GM21717 (cell line): ENCODE measurements around the gene MICAL2.
A peak's percentile ranks its signal among the peaks of the same experiment; 100 is the strongest.

ENCODE experiments used
- ATAC-seq: cut with Tn5 transposase; IDR thresholded peaks from one replicate; pipeline ENCODE4 v1.9.1; 2021; ENCODE audit warnings: mild to moderate bottlenecking, moderate library complexity; ENCODE audit not compliant: unreplicated experiment

Gene MICAL2

DNA sequence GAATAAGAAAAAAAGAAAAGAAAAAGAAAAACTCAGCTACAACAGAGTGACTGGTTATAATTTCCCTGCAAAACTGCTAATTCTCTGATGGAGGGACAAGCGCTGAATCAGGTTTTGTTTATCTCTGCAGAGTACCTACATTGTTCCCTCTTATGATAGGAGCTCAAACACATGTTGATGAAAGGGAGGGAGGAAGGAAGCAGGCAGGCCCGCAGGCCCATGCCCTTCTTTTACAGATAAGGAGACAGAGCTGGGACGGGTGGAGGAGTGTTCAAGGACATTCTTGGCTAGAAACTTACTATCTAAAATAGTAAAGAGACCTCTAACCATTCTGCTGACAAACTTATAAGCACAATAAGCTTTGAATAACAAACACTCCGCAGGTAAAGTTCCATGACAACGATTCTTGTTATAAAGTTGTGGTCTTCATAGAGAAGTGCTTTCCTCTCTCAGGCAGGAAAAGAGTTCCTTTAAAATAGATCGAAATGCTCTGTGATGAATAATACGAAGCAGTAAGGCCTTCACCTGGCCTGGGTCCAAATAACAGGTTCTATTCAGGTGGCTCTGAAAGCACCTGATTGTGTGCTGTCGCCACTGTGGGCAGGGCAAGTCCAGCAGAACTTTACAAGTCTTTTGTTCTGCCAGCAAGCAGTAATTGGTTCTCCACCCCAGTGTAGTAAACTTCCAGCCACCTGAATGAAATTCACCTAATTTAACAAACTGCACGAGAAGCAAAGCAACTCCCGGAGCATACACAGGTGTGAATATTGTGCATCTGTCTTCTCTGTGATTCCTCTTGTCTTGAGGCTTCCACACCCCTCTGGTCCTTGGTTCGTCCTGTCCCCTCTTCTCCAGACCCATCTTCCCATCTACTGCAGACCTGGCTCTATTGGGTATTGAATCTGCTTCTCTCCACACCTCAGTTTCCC lies 15.3 kb upstream of the MICAL2 start:
- ATAC-seq: no peak

DNA sequence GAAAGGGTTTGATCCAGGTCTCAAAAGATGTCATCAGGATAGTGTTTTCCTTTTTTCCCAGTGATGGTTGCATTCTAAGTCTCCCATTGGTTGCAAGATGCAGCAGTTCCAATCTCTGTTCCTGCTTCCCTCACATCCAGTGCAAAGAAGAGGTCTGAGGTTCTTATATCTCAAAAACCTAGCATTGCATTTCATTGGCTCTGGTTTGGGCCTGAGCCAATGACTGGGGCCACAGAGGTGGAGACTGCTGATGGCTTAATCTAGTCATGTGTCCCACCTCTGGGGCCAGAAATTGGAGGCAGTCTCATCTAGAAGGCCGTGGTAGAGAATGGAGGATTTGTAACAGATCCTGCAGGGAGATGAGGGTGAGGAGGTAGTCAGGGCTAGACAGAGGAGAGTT lies 13.2 kb upstream of the MICAL2 start:
- no peak for ATAC-seq

DNA sequence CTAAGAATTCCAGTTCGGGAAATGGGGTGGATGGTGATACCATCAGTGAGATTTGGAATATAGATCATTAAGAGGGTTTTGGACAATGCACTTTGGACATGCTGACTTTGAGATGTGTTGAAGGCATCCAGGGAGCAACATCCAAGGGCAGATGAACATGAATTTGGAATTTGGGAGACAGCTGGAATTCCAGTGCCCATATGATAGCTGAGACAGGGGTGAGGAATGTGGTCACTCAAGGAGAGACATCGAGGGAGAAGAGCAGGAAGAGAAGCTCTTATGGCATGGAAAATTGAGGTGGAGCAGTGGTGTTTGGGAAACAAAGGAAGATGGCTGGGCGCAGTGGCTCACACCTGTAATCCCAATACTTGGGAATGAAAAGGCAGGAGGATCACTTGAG lies 11.8 kb upstream of the MICAL2 start:
- ATAC-seq: no peak

DNA sequence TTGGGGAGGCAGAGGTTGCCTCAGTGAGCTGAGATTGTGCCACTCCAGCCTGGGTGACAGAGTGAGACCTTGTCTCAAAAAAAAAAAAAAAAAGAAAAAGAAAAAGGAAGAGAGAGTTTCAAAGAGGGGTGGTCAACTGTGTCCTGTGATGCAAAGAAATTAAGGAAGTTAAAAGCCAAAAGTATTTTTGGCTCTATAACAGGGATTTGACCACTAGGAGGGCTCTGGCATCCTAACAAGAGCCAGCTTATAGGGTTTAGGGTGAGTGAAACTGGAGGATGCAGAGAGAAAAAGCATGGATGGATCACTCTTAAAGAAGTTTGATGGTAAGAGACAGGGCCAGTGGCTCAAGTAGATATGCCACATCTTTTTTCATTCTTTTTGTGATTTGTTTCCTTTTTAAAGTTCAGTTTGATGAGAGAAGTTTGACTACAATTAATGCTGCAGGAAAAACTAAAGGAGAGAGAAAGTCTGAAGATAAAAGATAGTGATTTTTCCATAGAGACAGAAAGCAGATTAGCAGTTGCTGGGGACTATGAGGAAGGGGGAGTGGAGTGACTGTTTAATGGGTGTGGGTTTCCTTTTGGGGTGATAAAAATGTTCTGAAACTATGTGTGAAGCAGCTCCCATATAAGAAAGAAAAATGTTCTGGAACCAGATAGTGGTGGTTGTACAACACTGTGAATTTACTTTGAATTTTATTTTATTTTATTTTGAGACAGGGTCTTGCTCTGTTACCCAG lies 11.1 kb upstream of the MICAL2 start:
- ATAC-seq: no peak

DNA sequence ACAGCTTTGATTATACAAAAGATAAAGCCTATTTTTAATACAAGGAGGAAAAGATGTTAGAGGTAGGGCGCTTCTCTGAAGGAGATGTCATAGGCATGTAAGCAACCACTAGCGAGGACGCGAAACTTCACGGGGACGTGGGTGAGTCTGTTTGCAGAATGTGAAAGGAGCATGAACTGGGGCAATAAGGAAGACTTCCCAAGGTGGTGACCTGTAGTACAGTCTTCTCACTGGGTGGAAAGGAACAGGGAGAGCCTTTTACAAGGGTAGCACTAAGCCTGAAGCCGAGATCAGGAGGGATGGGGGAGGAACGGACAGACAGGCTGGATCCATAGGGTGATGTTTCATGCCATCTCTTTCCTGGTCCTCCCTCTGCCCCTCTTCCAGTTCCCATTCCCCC lies 10.0 kb upstream of the MICAL2 start:
- ATAC-seq: no peak

DNA sequence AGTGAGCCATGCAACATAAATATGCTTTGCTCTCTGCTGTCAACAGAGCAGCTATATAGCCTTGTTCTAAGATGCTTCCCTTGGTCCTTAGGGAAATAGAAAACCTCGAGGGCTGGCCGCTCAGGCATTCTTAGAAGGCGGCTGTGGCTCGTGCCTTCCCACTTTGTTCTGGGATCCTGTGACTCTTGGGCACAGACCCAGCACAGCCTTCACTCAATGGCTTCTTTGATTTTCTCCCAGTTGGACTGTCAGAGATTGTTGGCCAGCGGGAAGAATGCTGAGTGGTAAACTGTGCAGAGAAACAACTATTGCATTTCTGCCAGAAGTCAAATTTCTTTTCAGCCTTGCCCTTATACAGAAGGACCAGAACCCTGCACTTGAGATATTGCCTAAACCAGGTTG lies 9.5 kb upstream of the MICAL2 start:
- no peak for ATAC-seq

DNA sequence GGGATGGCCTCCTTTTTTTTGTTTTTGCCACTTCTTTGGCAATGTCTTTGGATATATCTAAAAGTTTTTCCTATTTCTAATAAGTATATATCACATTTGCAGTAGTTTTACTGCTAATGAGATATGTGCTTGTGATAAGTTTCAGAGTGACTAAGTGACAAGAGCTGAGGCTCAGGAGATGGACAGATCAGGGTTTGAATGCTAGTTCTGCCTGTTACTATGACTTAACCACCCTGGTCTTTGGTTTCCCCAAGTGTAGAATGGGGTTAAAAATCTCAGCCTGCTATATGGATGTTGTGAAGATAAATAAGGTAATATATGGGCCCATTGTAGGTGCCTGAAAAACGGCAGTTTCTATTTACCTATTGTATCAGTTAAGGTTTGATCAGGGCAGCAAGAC lies 9.1 kb upstream of the MICAL2 start:
- no peak for ATAC-seq

DNA sequence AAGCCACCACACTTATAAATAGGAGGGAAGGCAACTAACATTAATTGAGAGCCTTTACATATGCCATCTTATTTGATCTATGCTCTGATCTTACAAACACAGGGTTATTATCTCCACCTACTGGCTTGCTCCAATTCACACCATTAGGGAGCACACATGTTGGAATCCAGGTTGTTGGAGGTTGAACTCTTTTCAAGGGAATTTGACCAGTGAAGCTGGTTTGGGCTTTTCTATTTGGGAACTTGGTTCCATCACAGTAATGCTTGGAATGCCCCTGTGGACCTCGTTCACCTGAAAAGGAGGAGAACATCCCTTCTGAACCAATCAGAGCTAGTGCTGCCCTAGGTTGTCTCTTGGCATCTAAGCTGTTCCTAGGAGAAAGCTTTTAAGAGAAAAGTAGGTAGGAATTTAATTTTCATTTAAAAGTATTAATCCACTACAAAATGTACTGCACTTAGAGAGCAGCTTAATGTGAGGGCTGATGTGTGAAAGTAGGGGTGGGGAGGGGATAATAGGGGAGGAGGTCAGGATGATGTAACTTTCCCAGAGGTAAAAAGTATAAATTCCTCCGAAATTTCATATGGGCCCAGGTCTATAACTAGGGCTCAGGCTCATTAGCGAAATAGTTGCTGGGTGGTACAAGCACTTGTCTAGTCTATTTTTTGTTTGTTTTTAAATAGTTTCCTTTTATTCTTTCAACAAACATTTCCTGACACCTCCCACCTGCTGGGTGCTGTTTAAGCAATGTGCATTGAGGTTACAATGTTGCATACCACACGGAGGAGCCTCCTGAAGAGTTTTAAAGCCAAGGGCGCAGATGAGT lies 7.6 kb upstream of the MICAL2 start:
- ATAC-seq: no peak

DNA sequence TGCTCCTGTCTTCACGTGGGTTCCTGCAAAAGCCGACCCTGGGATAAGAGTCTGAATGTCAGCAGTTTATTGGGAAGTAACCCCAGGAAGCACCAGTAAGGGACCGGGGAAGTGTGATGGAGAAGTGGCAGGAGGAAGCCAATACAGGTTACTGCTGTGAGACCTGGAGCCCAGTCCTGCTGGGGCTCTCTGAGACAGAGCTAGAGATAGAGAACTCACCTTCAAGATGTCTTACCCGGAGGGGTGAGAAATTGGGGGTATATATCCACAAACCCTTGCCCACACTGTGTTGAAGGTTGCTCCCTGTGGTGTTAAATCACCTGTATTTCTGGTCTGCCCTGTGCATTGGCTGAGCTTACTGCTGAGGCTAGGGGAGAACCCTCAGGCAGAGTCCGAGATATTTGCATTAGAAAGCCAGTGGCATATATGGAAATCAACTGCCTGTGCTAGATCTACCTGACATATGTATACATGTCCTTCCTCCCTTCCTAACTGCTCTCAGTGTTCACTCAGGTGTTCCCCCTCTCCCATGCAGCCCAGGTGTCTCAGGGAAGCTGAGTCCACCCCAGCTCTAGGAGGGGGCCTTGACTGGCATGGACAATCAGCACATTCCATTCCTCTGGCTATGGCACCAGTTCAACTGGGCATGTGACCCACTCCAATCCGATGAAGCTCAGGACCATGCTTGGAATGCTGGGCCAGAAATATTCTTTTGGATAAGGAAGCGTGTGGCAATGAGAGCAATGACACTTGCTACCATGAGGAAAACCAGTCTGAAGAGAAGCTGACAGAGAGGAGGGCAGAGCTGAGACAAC lies 6.8 kb upstream of the MICAL2 start:
- no peak for ATAC-seq

DNA sequence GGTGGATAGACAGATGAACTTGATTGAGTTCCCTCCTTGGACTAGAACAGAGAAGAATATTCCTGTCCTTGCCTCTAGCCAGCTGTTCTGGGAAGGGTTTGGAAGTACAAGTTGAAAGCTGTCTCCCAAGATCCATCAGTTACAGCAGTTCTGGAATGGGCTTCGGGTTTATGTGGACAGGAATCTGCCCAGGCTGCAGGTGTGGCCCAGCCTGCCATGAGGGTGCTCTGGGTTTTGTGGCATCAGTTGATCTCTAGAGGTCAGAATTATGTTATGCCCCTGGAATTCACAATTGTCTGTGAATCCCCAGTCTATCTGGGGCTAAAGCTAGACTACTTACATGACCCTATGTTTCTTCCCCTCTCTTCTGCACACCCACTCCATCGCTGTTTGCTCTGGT lies 4.9 kb upstream of the MICAL2 start:
- no peak for ATAC-seq

DNA sequence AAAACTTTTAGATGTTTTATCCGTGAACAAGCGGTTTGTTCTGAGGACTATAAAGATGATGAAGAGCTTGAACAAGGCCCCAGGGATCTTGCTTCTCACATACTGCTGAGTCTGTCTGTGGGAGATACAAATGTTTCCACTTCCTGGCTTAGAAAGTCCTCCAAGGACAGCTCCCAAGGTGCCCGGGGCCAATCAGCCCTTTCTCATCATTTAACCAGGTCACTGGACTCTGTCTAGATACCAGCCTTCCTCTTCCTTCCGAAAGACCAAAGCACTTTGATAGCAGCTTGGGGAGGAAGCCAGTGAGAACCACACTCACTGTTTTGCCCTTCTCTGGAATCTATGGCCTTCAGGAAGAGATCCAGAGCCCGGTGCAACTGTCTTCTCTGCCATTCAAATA lies 4.3 kb upstream of the MICAL2 start:
- ATAC-seq: no peak

DNA sequence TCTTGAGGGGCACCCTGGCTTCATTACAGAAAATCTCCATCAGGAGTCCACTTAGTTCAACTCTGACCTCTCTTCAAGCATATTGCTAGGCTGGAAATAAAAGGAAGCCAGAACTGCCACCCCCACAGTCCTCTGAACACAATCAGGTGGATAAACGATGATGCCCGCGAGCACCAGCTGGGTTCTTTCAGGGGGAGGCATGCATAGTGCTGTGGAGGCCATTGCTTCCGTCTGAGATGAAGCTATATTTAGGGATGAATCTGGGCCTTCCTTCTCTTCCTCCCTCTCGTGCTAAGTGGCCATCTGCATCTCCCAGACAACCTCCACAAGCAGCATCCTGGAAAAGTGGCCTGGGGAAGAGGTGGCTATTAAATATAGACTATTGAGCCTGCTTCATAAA lies 3.9 kb upstream of the MICAL2 start:
- ATAC-seq: no peak

DNA sequence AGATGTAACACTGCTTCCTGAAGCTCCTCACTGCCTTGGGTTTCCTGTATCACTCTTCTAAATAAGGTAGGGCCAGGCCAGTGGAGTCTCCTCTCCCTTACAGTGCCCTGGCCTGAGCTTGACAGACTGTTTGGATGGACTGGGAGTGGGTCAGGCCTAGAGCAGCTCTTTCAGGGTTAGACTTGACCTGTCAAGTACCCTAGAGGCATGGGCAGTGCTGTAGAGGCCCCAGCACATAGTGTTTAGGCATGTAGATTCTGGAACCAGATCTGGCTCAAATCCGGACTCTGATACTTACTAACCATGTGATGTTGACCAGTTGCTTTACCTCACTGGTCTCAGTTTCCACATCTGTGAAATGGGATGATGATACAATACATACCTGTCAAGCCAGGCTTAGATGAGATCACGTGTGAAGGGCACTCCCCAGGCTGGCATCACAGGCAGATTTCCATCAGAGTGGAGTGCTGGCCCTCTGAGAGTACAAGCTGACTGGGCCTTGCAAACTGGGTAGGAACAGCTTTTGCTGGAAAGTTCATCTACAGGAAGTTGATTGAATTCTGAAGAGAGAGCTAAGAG lies 1.4 kb upstream of the MICAL2 start:
- ATAC-seq: no peak

DNA sequence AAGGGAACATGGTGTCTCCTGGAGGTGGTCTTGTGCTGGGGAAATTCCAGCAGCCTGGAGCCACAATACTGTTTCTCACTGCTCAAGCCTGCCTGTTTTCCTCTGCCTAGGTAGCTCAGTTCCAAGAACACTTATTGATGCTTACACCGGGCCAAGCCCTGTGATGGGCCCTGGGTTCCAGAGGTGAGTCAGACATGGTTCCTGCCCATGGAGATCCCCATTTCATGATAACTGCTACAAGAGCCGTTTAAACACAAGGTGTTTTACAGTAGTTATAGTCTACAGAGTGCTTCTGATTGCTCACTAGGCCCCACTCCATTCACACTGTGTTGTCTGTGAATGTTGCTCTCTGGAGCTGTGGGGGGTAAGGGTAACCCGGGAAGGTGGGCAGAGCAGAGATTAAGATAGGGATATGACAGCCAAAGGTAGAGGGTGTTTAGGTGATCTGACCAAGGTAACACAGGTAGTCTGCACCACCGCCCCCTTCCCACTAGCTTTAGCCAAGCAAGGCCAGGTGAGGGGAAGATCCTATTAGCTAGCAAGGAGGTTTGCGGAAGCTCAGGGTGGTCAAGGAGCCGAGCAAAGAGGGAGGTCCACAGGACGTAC lies 696 bp upstream of the MICAL2 start:
- no peak for ATAC-seq

DNA sequence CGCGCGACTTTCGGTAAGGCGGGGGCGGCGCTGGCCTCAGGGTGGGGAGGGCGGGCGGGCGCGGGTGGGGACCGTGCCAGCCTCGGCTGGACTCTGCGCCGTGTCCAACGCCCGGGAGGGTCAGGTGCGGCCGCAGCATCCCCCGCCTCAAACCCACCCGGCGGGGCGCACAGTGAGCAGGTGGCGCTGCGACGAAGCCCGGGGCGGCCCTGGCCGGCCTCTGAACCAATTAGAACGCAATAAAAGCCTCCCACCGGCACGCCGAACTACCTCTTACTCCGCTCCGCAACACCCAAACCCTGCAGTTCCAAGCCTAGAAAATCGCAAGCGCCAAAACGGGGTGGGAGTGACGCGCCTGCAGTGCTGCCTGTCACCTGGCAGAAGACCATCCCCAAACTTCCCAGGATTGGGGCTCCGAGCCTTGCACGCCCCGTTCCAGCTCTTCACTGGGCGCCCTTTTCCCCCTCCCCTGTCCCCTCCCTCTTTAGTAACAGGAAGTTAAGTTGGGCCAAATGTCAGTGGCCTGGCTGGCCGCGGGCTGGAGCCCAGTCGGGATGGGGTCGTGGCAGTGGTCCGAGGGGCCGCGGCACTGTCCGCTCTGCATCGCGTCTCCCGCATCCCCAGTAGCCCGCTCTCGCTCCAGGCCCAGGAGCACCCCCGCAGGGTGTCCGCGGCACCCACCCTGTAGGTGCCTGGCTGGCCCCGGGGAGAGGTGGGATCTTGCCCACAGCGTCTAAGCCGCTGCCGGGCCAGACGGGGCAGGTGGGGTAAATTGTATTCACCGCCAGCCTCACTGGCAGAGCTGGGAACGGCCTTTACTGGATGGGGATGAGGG lies 541 bp downstream of the MICAL2 start:
- peak; percentile 17 for ATAC-seq

DNA sequence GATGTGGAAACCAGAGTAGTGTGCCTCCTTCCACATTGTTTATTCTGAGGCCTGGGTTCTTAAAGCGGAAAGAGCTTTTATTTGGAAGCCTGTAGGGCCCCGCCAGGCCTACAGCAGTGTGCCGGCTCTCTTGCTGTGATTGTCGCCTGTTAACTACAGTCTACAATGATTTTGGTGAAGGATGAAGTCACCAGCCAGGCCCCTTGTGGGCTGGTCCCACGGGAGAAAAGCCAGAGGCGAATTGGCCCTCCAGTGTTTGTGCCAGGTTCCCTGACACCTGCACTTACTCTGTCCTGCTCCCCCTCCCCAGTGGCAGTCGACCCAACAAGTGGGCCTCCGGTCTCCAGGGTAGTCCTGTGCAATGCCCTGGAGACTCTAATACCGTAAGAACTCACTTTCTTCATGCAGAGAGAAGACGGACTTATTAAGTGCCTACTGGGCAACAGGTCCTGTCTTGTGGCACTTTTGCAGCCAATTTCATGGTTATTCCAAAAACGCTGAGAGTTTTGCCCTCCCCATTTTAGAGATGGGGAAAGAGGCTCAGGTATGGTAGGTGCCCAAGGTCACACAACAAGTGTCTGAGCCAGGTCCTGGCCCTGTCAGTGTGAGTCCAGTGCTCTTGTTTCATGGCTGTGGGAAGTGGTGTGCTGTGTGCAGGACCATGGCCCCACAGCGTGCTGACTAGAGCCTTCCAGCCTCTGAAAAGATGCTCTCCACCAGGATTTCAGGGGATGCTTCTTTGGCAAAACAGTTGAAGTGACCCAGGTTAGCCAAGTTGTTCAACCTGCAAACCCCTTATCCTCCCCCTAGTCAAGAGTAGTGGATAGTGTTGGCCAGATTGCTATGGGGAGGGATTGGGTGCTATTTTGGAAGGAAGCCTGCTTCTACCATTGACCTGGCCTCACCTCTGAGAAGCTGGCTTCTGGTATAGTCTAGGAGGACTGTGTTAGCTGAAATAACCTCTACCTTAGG lies 1.4 kb downstream of the MICAL2 start:
- no peak for ATAC-seq

DNA sequence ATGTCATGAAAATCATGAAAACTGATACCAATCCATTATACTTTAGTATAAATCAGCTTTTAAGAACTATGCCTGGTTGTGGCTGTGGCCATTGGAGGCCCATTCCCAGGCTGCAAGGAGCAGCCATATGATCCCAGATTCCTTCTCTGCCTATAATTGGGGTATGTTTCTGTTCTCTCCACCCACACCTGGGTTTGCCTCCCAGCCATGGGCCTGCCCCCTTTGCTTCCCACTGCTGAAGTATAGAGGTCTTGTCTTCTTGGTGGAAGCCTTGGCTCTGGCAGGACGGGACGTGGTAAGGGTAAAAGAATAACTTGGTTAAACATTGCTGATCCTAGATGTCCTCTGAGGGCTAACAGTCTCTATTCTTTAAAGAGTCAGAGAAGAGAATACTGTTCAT lies 2.4 kb downstream of the MICAL2 start:
- ATAC-seq: no peak

DNA sequence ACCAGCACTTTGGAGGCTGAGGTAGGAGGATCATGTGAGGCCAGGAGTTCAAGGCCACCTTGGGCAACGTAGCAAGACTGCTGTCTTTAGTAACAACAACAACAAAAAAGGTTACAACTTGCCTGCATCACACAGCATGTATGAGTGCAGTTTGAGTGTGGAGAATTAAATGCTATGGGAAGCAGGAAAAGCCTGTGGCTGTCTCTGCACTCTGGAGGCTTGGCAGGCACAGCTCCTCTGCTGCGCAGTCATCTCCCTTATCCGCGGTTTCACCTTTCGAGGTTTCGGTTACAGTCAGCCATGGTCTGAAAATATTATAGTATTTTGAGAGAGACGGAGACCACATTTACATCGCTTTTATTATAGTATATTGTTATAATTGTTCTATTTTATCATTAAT lies 2.9 kb downstream of the MICAL2 start:
- no peak for ATAC-seq
